OCI-LY7 (cell line): Measurements from ENCODE around the gene RASGRP1. TPM values are rescaled to one million over a fixed set of nuclear protein-coding genes. Genes with fewer than 3 reads are reported as not detected.

Experiments
- BruUV-seq: library from RNA; stranded (reverse); fragments of 400-500 nt; replicated peaks from 2 replicates; lab custom pipeline; 2021; lab: Mats Ljungman, UMichigan
- CTCF ChIA-PET: fragments of 300-600 bp; sonication (Branson Sonifier 250); formaldehyde crosslinking; loops from one replicate; lab custom pipeline; 2022; ENCODE audit warnings: antibody characterized with exemption; ENCODE audit not compliant: unreplicated experiment; lab: Charles Lee
- POLR2A ChIA-PET: fragments of 300-600 bp; sonication (Branson Sonifier 250); formaldehyde crosslinking; loops from one replicate; lab custom pipeline; 2022; ENCODE audit warnings: antibody characterized with exemption; lab: Charles Lee
- DNase-seq: peaks from one replicate; pipeline ENCODE4 v3.0.0-alpha.2; 2015; ENCODE audit warnings: low spot score
- H2AFZ ChIP-seq: fragments of 200-600 bp; sonication (generic), shearing (Covaris generic); 2 replicates; pipeline ENCODE4 v1.6.1; 2014; ENCODE audit warnings: mild to moderate bottlenecking, antibody characterized with exemption, low read length, moderate library complexity
- H3K27ac ChIP-seq: fragments of 200-600 bp; sonication (generic); 2 replicates; pipeline ENCODE4 v1.5.1; 2014; ENCODE audit warnings: mixed run types, low read depth, mild to moderate bottlenecking, moderate library complexity, low read length, inconsistent platforms; ENCODE audit not compliant: poor library complexity, severe bottlenecking
- H3K36me3 ChIP-seq: fragments of 200-600 bp; sonication (generic); 2 replicates; pipeline ENCODE4 v1.6.1; 2014; ENCODE audit warnings: mild to moderate bottlenecking, antibody characterized with exemption, low read length, moderate library complexity, mixed read lengths; ENCODE audit not compliant: insufficient read depth
- H3K4me1 ChIP-seq: fragments of 200-600 bp; sonication (generic); 2 replicates; pipeline ENCODE4 v1.5.1; 2014; ENCODE audit warnings: mild to moderate bottlenecking, low read length; ENCODE audit not compliant: insufficient read depth, poor library complexity, severe bottlenecking
- H3K4me2 ChIP-seq: fragments of 200-600 bp; sonication (generic); 2 replicates; pipeline ENCODE4 v1.6.1; 2014; ENCODE audit warnings: mild to moderate bottlenecking, low read length
- H3K4me3 ChIP-seq: fragments of 200-600 bp; sonication (generic); 2 replicates; pipeline ENCODE4 v1.5.1; 2014; ENCODE audit warnings: mild to moderate bottlenecking, low read depth, low read length; ENCODE audit not compliant: poor library complexity, severe bottlenecking
- H3K79me2 ChIP-seq: fragments of 200-600 bp; sonication (generic); 2 replicates; pipeline ENCODE4 v1.6.1; 2016; ENCODE audit warnings: low read depth, mild to moderate bottlenecking, low read length, moderate library complexity, mixed read lengths; ENCODE audit not compliant: insufficient read depth
- H3K9me2 ChIP-seq: fragments of 200-600 bp; sonication (generic); 2 replicates; pipeline ENCODE4 v1.6.1; 2016; ENCODE audit warnings: mild to moderate bottlenecking, low read length, mixed read lengths; ENCODE audit not compliant: insufficient read depth
- H3K9me3 ChIP-seq: fragments of 200-600 bp; sonication (generic); 2 replicates; pipeline ENCODE4 v1.6.1; 2014; ENCODE audit warnings: mild to moderate bottlenecking, mixed run types, low read length, mixed read lengths
- H4K20me1 ChIP-seq: fragments of 200-600 bp; sonication (generic); 2 replicates; pipeline ENCODE4 v1.6.1; 2014; ENCODE audit warnings: mild to moderate bottlenecking, antibody characterized with exemption, low read length, moderate library complexity, mixed read lengths; ENCODE audit not compliant: insufficient read depth
- EZH2phosphoT487 ChIP-seq: fragments of 200-600 bp; sonication (generic); IDR thresholded peaks from 2 replicates; pipeline ENCODE4 v1.6.1; 2018; ENCODE audit warnings: low read depth, borderline replicate concordance, mild to moderate bottlenecking, mixed run types, antibody characterized with exemption, low read length, moderate library complexity, mixed read lengths
- intact Hi-C: fragments of 100-400 bp; cut with micrococcal nuclease; formaldehyde crosslinking; loops from one replicate; pipeline ENCODE4 v1.10.0; 2022; ENCODE audit not compliant: unreplicated experiment
- total RNA-seq, 2 experiments: library from RNA; depleted of rRNA in 1 of 2; stranded (reverse); fragments of >200 nt in 1 of 2; shearing (Covaris generic) in 1 of 2; gene quantifications; 2 replicates each; pipeline ENCODE4 v1.2.3, GENCODE V29; 2014 to 2022
- TF ChIP-seq, protein P1 (sequence below): fragments of 200-600 bp; sonication (generic); conservative IDR thresholded peaks from 2 replicates; pipeline ENCODE4 v1.5.1; 2014; ENCODE audit warnings: mild to moderate bottlenecking, antibody characterized with exemption, low read length, moderate library complexity, mixed read lengths

Gene RASGRP1
- total RNA-seq, 2 experiments from 2014 or later: 6.1 to 17.2 TPM

- H3K36me3 ChIP-seq: peaks cover 18% of the 10 kb centered on the region
- H4K20me1 ChIP-seq: no peaks in the 10 kb centered on the region
- DNase-seq: no peak
- no peaks in the 10 kb centered on the region for H3K9me3 ChIP-seq
- TF ChIP-seq, protein P1, sequence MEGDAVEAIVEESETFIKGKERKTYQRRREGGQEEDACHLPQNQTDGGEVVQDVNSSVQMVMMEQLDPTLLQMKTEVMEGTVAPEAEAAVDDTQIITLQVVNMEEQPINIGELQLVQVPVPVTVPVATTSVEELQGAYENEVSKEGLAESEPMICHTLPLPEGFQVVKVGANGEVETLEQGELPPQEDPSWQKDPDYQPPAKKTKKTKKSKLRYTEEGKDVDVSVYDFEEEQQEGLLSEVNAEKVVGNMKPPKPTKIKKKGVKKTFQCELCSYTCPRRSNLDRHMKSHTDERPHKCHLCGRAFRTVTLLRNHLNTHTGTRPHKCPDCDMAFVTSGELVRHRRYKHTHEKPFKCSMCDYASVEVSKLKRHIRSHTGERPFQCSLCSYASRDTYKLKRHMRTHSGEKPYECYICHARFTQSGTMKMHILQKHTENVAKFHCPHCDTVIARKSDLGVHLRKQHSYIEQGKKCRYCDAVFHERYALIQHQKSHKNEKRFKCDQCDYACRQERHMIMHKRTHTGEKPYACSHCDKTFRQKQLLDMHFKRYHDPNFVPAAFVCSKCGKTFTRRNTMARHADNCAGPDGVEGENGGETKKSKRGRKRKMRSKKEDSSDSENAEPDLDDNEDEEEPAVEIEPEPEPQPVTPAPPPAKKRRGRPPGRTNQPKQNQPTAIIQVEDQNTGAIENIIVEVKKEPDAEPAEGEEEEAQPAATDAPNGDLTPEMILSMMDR: no peak
- TF ChIP-seq EZH2phosphoT487: no peak
- H3K9me2 ChIP-seq: no peaks in the 10 kb centered on the region
- H3K4me3 ChIP-seq: no peak overlapping the region
- H2AFZ ChIP-seq: no peak overlapping the region
- H3K79me2 ChIP-seq: no peaks in the 10 kb centered on the region
- ChIA-PET POLR2A (interaction anchor here (0.8 to 1.9 kb wide), 6 partner anchors 10 to 146 kb away, joined by 3 to 5 read pairs (median 4); no protein-coding TSS in a partner anchor), CTCF (interaction anchor here (0.6 to 1.3 kb wide), 2 partner anchors 8 to 65 kb away, joined by 3 read pairs; no protein-coding TSS in a partner anchor)
- no peaks in the 10 kb centered on the region for H3K4me1 ChIP-seq
- H3K27ac ChIP-seq: no peak overlapping the region
- H3K4me2 ChIP-seq: no peak overlapping the region
- intact Hi-C loops: no loop called here
- no TSS peak for BruUV-seq
Measured at GRCh38 chr15:38504680-38505467, 59.7 kb downstream of the RASGRP1 start.

GRCh38 chr15:38503496-38503895 is 61.1 kb downstream of the RASGRP1 start:
- H3K9me2 ChIP-seq: no peaks in the 10 kb centered on the region
- H2AFZ ChIP-seq: no peak overlapping the region
- intact Hi-C loops: no loop called here
- no peak overlapping the region for H3K4me2 ChIP-seq
- no peaks in the 10 kb centered on the region for H3K9me3 ChIP-seq
- POLR2A ChIA-PET: interaction anchor here (1.6 to 1.9 kb wide), 2 partner anchors 29 to 148 kb away, joined by 3 to 5 read pairs; no protein-coding TSS in a partner anchor
- no peak overlapping the region for H3K4me3 ChIP-seq
- no peak overlapping the region for H3K27ac ChIP-seq
- no peak for TF ChIP-seq EZH2phosphoT487
- TF ChIP-seq, protein P1: no peak
- H3K79me2 ChIP-seq: no peaks in the 10 kb centered on the region
- no peaks in the 10 kb centered on the region for H4K20me1 ChIP-seq
- no peak for DNase-seq
- BruUV-seq: no TSS peak
- peaks cover 25% of the 10 kb centered on the region for H3K36me3 ChIP-seq
- CTCF ChIA-PET: interaction anchor here (0.9 kb wide), 1 partner anchor 61 kb away, joined by 3 read pairs; the partner anchor contains the start of gene RASGRP1
- H3K4me1 ChIP-seq: no peaks in the 10 kb centered on the region

- Histone ChIP-seq H4K20me1 (no peaks in the 10 kb centered on the region), H3K27ac (no peak overlapping the region), H3K79me2 (no peaks in the 10 kb centered on the region), H3K36me3 (peaks cover 18% of the 10 kb centered on the region), H3K4me3 (no peak overlapping the region), H2AFZ (no peak overlapping the region), H3K4me1 (no peaks in the 10 kb centered on the region), H3K4me2 (no peak overlapping the region), H3K9me3 (no peaks in the 10 kb centered on the region), H3K9me2 (no peaks in the 10 kb centered on the region)
- no TSS peak for BruUV-seq
- intact Hi-C loops: no loop called here
- POLR2A ChIA-PET: interaction anchor here (0.7 to 1.1 kb wide), 2 partner anchors 10 to 48 kb away, joined by 4 to 5 read pairs; no protein-coding TSS in a partner anchor
- TF ChIP-seq, protein P1: no peak
- no peak for TF ChIP-seq EZH2phosphoT487
- no peak for DNase-seq
- CTCF ChIA-PET: no interaction called here
Measured at GRCh38 chr15:38499651-38500050, 65.0 kb downstream of the RASGRP1 start.
